ENCODE data around the gene ETV6.

GRCh38 chr12:11877869-11878780, 228.7 kb downstream of the ETV6 start:
- TF ChIP-seq CTCF (IDR thresholded peaks at IDR 0.05; ENCODE audit: borderline replicate concordance, extremely low read depth, low read length, poor library complexity, severe bottlenecking) (no peak), EZH2 (IDR thresholded peaks at IDR 0.05; ENCODE audit: borderline replicate concordance, low read depth, low read length, severe bottlenecking) (no peak)
